ENCODE results near the gene GGA2.

GGA2 gene

DNA sequence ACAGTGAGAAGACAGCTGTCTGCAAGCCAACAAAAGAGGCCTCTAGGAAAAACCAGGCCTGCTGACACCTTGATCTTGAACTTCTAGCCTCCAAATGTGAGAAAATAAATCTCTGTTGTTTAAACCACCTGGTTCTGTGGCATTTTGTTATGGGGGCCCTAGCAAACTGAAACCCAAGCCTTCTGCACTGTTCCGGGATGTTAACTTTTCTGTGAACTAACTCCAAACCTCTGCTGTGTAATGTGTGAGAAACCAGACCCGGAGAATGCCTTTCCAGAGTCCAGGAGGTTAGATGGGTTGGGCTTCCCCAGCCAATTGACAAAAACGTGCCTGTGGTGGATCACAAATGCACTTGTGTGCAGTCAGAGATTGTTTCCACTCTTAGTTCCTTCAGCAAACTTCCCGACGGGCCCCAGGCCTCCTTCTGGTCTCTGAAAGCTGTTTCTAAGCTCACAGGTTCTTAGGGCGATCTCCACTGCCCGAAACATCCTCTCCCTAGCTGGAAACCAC, 13.6 kb upstream of the GGA2 start:
- TF ChIP-seq, protein P1, sequence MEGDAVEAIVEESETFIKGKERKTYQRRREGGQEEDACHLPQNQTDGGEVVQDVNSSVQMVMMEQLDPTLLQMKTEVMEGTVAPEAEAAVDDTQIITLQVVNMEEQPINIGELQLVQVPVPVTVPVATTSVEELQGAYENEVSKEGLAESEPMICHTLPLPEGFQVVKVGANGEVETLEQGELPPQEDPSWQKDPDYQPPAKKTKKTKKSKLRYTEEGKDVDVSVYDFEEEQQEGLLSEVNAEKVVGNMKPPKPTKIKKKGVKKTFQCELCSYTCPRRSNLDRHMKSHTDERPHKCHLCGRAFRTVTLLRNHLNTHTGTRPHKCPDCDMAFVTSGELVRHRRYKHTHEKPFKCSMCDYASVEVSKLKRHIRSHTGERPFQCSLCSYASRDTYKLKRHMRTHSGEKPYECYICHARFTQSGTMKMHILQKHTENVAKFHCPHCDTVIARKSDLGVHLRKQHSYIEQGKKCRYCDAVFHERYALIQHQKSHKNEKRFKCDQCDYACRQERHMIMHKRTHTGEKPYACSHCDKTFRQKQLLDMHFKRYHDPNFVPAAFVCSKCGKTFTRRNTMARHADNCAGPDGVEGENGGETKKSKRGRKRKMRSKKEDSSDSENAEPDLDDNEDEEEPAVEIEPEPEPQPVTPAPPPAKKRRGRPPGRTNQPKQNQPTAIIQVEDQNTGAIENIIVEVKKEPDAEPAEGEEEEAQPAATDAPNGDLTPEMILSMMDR (IDR thresholded peaks at IDR 0.05; ENCODE audit: low read depth, low read length) = no peak
- H3K4me3 ChIP-seq (replicated peaks in 1 of 2; ENCODE audit: low read depth in 2 of 2, low read length in 2 of 2) = no peak overlapping the region
- DNase-seq (ENCODE audit: low read depth in 2 of 2) = no peak

DNA sequence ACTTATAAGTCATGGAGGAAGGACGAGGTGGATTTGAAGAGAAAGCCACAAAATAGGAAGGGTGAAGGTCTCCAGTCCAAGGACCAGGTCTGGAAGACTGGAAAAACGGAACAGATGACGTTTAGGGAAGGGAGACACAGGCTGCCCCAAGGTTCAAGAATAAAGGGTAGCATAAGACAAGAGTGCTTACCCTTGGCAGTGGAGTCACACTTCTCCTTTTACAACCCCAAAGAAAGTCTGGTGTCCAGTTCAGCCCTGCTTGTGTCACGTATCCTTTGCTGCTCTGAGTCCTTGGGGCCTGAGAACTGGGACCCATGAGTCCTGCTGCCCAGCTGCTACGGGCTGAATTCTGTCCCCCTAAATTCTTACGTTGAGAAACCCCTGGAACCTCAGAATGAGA, 13.0 kb upstream of the GGA2 start:
- no peak for DNase-seq (ENCODE audit: low read depth in 2 of 2)
- TF ChIP-seq, protein P1 (IDR thresholded peaks at IDR 0.05; ENCODE audit: low read depth, low read length) = no peak
- no peak overlapping the region for H3K4me3 ChIP-seq (replicated peaks in 1 of 2; ENCODE audit: low read depth in 2 of 2, low read length in 2 of 2)

DNA sequence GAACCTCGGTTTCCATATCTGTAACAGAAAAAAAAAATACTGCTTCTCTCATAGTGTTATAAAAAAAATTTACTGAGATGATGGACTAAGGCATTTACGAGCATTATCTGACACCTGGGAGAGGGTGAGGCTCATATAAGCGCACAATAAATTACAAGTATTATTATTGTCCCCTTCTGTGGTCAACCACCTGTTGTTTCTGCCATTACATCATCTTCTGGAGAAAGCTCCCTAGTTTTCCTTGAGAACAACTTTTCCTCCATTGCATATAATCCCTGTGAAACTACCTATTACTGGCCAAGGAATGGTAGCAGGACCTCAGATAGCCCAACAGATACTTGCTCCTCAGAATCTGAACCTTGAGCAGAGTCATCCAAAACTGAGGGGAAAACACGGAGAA, 11.7 kb upstream of the GGA2 start:
- TF ChIP-seq, protein P1 (IDR thresholded peaks at IDR 0.05; ENCODE audit: low read depth, low read length) = no peak
- DNase-seq (ENCODE audit: low read depth in 2 of 2) = no peak
- H3K4me3 ChIP-seq (replicated peaks in 1 of 2; ENCODE audit: low read depth in 2 of 2, low read length in 2 of 2) = no peak overlapping the region

DNA sequence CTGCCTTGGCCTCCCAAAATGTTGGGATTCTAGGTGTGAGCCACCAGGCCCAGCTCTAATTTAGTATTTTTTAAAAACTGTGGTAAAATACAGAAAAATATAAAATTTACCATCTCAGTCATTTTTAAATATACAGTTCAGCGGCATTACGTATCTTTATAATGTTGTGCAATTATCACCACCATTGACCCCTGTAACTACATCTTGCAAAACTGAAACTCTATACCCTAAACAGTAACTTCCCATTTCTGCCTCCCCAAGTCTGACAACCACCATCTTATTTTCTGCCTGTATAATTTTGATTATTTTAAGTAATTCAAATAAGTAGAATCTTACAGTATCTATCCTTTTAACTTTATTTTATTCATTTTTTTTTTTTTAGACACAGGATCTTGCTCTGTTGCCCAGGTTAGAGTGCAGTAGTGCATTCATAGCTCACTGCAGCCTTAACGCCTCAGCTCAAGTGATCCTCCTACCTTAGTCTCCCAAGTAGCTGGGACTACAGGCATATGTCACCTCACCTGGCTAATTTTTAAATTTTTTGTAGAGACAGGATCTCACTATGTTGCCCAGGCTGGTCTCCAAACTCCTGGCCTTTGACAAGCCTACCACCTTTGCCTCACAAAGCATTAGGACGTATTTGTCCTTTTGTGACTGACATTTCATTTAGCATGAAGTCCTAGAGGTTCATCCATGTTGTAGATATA, 10.9 kb upstream of the GGA2 start:
- no peak for DNase-seq (ENCODE audit: low read depth in 2 of 2)
- H3K4me3 ChIP-seq (replicated peaks in 1 of 2; ENCODE audit: low read depth in 2 of 2, low read length in 2 of 2) = no peak overlapping the region
- TF ChIP-seq, protein P1 (IDR thresholded peaks at IDR 0.05; ENCODE audit: low read depth, low read length) = no peak

DNA sequence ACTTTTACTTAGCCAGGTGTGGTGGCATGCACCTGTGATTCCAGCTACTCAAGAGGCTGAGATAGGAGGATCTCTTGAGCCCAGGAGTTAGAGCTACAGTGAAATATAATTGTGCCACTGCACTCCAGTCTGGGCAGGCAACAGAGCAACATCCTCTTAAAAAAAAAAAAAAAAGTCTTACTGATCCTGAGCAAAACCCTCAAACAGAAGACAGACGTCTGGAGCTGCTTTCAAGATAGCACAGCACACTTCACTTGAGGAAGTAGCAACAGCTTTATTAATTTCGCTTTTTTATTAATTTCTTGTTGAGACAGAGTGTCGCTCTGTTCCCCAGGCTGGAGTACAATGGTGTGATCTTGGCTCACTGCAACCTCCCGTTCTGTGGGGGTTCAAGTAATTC, 10.2 kb upstream of the GGA2 start:
- TF ChIP-seq, protein P1 (IDR thresholded peaks at IDR 0.05; ENCODE audit: low read depth, low read length) = no peak
- no peak overlapping the region for H3K4me3 ChIP-seq (replicated peaks in 1 of 2; ENCODE audit: low read depth in 2 of 2, low read length in 2 of 2)
- no peak for DNase-seq (ENCODE audit: low read depth in 2 of 2)

DNA sequence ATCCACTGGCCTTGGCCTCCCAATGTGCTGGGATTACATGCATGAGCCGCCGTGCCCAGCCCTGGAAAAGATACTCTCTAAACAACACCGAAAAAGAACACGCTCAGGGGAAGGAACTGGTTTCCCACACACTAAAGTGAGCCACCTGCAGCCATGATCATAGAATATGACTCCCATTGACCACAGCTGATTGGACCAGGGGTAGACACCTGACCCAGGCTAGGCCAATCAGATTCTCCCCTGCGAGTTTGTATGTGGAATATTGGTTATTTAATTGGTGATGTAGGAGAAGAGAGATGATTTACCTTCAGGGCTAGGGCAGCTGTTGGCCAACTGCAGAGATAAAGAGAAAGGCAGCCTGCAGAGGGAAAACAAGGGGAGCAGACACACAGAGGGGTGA, 9.0 kb upstream of the GGA2 start:
- H3K4me3 ChIP-seq (replicated peaks in 1 of 2; ENCODE audit: low read depth in 2 of 2, low read length in 2 of 2) = no peak overlapping the region
- no peak for DNase-seq (ENCODE audit: low read depth in 2 of 2)
- TF ChIP-seq, protein P1 (IDR thresholded peaks at IDR 0.05; ENCODE audit: low read depth, low read length) = no peak
